HEK293 (cell line): Measurements from ENCODE around the gene TNFRSF1A.

ENCODE experiments used
- CTCF ChIA-PET: fragments of 350-600 bp; formaldehyde crosslinking; extraction: SDS; loops from one replicate; lab custom pipeline; 2021; ENCODE audit warnings: antibody characterized with exemption; lab: Yijun Ruan, JAX
- POLR2A ChIA-PET: fragments of 300-600 bp; formaldehyde crosslinking; extraction: SDS; loops from one replicate; lab custom pipeline; 2020; ENCODE audit warnings: antibody characterized with exemption, inconsistent platforms; lab: Yijun Ruan, JAX
- H3K27ac ChIP-seq: fragments of 200-500 bp; sonication (Bioruptor generic); 2 replicates; pipeline ENCODE4 v1.5.1; 2014; ENCODE audit warnings: low read depth, low read length, control low read depth, inconsistent platforms; ENCODE audit errors: extremely low read depth
- H3K36me3 ChIP-seq, 2 experiments: fragments of 200-500 bp in 1 of 2; sonication (Bioruptor generic) in 1 of 2; 1 replicate in 1 of 2; 2 replicates in 1 of 2; pipeline ENCODE4 v1.5.1; 2014 to 2017; ENCODE audit warnings: inconsistent platforms in 2 of 2, low read length in 2 of 2; ENCODE audit not compliant: control insufficient read depth in 2 of 2, insufficient read depth in 1 of 2
- H3K4me1 ChIP-seq: fragments of 200-500 bp; sonication (Bioruptor generic); 2 replicates; pipeline ENCODE4 v1.5.1; 2014; ENCODE audit warnings: mild to moderate bottlenecking, low read length, inconsistent platforms; ENCODE audit not compliant: control insufficient read depth, insufficient read depth
- H3K4me3 ChIP-seq: 2 replicates; pipeline ENCODE4 v1.5.1; 2011; ENCODE audit warnings: low read depth, mild to moderate bottlenecking, control low read depth, low read length, moderate library complexity
- H3K9me3 ChIP-seq: fragments of 200-500 bp; sonication (Bioruptor generic); 2 replicates; pipeline ENCODE4 v1.5.1; 2014; ENCODE audit warnings: low read depth, low read length, inconsistent platforms; ENCODE audit not compliant: control insufficient read depth, insufficient read depth
- GLI2 ChIP-seq: fragments of 450-650 bp; formaldehyde crosslinking; IDR thresholded peaks from 2 replicates; pipeline ENCODE4; 2017; ENCODE audit warnings: missing biosample characterization, missing genetic modification characterization, low read depth, borderline replicate concordance
- HIC1 ChIP-seq: fragments of 450-650 bp; formaldehyde crosslinking; IDR thresholded peaks from 2 replicates; pipeline ENCODE4 v1.5.1; 2016; ENCODE audit warnings: missing biosample characterization, missing genetic modification characterization
- OVOL3 ChIP-seq: fragments of 450-650 bp; formaldehyde crosslinking; IDR thresholded peaks from 2 replicates; pipeline ENCODE4 v1.5.1; 2016; ENCODE audit warnings: missing biosample characterization, missing genetic modification characterization
- SALL2 ChIP-seq: fragments of 450-650 bp; formaldehyde crosslinking; IDR thresholded peaks from 2 replicates; pipeline ENCODE4 v1.5.0; 2017; ENCODE audit warnings: missing biosample characterization, mild to moderate bottlenecking, missing genetic modification characterization, borderline replicate concordance
- SP7 ChIP-seq: fragments of 450-650 bp; formaldehyde crosslinking; IDR thresholded peaks from 2 replicates; pipeline ENCODE4 v1.5.1; 2016; ENCODE audit warnings: missing biosample characterization, missing genetic modification characterization
- ZBTB8A ChIP-seq: fragments of 450-650 bp; formaldehyde crosslinking; IDR thresholded peaks from 2 replicates; pipeline ENCODE4 v1.5.1; 2016; ENCODE audit warnings: missing biosample characterization, missing genetic modification characterization
- ZNF133 ChIP-seq: fragments of 450-650 bp; formaldehyde crosslinking; IDR thresholded peaks from 2 replicates; pipeline ENCODE4 v1.5.1; 2016; ENCODE audit warnings: missing biosample characterization, missing genetic modification characterization
- ZNF155 ChIP-seq: fragments of 450-650 bp; formaldehyde crosslinking; IDR thresholded peaks from 2 replicates; pipeline ENCODE4 v1.5.1; 2016; ENCODE audit warnings: missing biosample characterization, missing genetic modification characterization
- ZNF157 ChIP-seq: fragments of 450-650 bp; formaldehyde crosslinking; IDR thresholded peaks from 2 replicates; pipeline ENCODE4 v1.5.1; 2016; ENCODE audit warnings: missing biosample characterization, missing genetic modification characterization
- ZNF621 ChIP-seq: fragments of 450-650 bp; formaldehyde crosslinking; IDR thresholded peaks from 2 replicates; pipeline ENCODE4 v1.5.1; 2017; ENCODE audit warnings: missing biosample characterization, missing genetic modification characterization
- ZNF670 ChIP-seq: fragments of 450-650 bp; formaldehyde crosslinking; IDR thresholded peaks from 2 replicates; pipeline ENCODE4 v1.5.1; 2016; ENCODE audit warnings: missing biosample characterization, missing genetic modification characterization, low read depth
- ZXDB ChIP-seq: fragments of 450-650 bp; formaldehyde crosslinking; IDR thresholded peaks from 2 replicates; pipeline ENCODE4 v1.5.1; 2016; ENCODE audit warnings: missing biosample characterization, missing genetic modification characterization
- TF ChIP-seq, protein P1 (sequence below): fragments of 450-650 bp; formaldehyde crosslinking; IDR thresholded peaks from 2 replicates; pipeline ENCODE4 v1.5.1; 2016; ENCODE audit warnings: missing biosample characterization, missing genetic modification characterization
- TF ChIP-seq, protein P2 (sequence below): fragments of 450-650 bp; formaldehyde crosslinking; IDR thresholded peaks from 2 replicates; pipeline ENCODE4 v1.5.1; 2016; ENCODE audit warnings: missing biosample characterization, missing genetic modification characterization
- TF ChIP-seq, protein P3 (sequence below): fragments of 450-650 bp; formaldehyde crosslinking; IDR thresholded peaks from 2 replicates; pipeline ENCODE4 v1.5.1; 2017; ENCODE audit warnings: missing biosample characterization, missing genetic modification characterization
- TF ChIP-seq, protein P4 (sequence below): fragments of 450-650 bp; formaldehyde crosslinking; IDR thresholded peaks from 2 replicates; pipeline ENCODE4 v1.5.1; 2016; ENCODE audit warnings: missing biosample characterization, missing genetic modification characterization
- TF ChIP-seq, protein P5 (sequence below): fragments of 450-650 bp; formaldehyde crosslinking; IDR thresholded peaks from 2 replicates; pipeline ENCODE4 v1.5.1; 2017; ENCODE audit warnings: missing biosample characterization, mild to moderate bottlenecking, missing genetic modification characterization, moderate library complexity
- TF ChIP-seq, protein P6 (sequence below): fragments of 450-650 bp; formaldehyde crosslinking; IDR thresholded peaks from 2 replicates; pipeline ENCODE4 v1.5.1; 2016; ENCODE audit warnings: missing biosample characterization, missing genetic modification characterization
- TF ChIP-seq, protein P7 (sequence below): fragments of 450-650 bp; formaldehyde crosslinking; IDR thresholded peaks from 2 replicates; pipeline ENCODE4 v1.5.1; 2017; ENCODE audit warnings: missing biosample characterization, missing genetic modification characterization

Gene TNFRSF1A

DNA sequence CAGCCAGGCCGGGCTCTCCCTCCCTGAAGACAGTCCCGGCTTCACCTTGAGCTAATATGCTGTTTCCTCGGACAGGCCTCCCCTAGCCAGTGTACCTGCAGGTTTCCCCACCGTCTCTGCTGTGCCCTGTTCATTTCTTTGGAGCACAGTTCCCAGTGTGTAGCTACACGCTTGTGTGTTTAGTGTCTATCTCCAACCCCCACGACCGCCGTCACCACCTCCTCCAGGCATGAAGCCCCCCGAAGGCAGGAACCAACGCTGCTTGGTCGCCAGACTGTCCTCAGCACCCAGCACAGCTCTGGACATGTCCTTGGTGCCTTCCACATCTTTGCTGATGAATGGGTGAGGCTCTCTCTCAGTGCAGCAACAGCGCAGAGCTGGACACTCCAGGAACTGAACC, 57.6 kb downstream of the TNFRSF1A start:
- TF ChIP-seq, protein P1, sequence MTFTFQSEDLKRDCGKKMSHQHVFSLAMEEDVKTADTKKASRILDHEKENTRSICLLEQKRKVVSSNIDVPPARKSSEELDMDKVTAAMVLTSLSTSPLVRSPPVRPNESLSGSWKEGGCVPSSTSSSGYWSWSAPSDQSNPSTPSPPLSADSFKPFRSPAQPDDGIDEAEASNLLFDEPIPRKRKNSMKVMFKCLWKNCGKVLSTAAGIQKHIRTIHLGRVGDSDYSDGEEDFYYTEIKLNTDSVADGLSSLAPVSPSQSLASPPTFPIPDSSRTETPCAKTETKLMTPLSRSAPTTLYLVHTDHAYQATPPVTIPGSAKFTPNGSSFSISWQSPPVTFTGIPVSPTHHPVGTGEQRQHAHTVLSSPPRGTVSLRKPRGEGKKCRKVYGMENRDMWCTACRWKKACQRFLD (tag by site-specific recombination): no peak
- TF ChIP-seq HIC1 (tag by site-specific recombination) (no peak), ZXDB (no peak), ZNF670 (tag by site-specific recombination) (no peak), ZNF157 (tag by site-specific recombination) (no peak), ZNF155 (no peak), ZNF133 (tag by site-specific recombination) (no peak), SP7 (tag by site-specific recombination) (no peak)
- TF ChIP-seq, protein P2, sequence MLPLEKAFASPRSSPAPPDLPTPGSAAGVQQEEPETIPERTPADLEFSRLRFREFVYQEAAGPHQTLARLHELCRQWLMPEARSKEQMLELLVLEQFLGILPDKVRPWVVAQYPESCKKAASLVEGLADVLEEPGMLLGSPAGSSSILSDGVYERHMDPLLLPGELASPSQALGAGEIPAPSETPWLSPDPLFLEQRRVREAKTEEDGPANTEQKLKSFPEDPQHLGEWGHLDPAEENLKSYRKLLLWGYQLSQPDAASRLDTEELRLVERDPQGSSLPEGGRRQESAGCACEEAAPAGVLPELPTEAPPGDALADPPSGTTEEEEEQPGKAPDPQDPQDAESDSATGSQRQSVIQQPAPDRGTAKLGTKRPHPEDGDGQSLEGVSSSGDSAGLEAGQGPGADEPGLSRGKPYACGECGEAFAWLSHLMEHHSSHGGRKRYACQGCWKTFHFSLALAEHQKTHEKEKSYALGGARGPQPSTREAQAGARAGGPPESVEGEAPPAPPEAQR (tag by site-specific recombination): no peak
- TF ChIP-seq, protein P3, sequence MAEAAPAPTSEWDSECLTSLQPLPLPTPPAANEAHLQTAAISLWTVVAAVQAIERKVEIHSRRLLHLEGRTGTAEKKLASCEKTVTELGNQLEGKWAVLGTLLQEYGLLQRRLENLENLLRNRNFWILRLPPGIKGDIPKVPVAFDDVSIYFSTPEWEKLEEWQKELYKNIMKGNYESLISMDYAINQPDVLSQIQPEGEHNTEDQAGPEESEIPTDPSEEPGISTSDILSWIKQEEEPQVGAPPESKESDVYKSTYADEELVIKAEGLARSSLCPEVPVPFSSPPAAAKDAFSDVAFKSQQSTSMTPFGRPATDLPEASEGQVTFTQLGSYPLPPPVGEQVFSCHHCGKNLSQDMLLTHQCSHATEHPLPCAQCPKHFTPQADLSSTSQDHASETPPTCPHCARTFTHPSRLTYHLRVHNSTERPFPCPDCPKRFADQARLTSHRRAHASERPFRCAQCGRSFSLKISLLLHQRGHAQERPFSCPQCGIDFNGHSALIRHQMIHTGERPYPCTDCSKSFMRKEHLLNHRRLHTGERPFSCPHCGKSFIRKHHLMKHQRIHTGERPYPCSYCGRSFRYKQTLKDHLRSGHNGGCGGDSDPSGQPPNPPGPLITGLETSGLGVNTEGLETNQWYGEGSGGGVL (tag by site-specific recombination): no peak
- ChIA-PET POLR2A (interaction anchor here (0.6 to 0.9 kb wide), 3 partner anchors 102 to 1155 kb away, joined by 3 to 5 read pairs (median 3); partner anchors contain the start of gene VAMP1), CTCF (interaction anchor here (0.6 to 6.8 kb wide), 41 partner anchors 8 to 1094 kb away, joined by 3 to 82 read pairs (median 5); partner anchors contain the start of genes CD9 and TNFRSF1A)
- no peak overlapping the region for H3K27ac ChIP-seq
- H3K9me3 ChIP-seq: no peaks in the 10 kb centered on the region
- H3K4me1 ChIP-seq: peaks cover 5% of the 10 kb centered on the region; the same call in 1 of the 2 replicates
- H3K36me3 ChIP-seq: no peaks in the 10 kb centered on the region
- H3K4me3 ChIP-seq: no peak overlapping the region

GRCh38 chr12:6282453-6282840, 59.4 kb downstream of the TNFRSF1A start:
- TF ChIP-seq OVOL3 (tag by site-specific recombination): no peak
- TF ChIP-seq ZBTB8A (tag by site-specific recombination): no peak
- no peak for TF ChIP-seq SALL2 (tag by site-specific recombination)
- TF ChIP-seq, protein P4, sequence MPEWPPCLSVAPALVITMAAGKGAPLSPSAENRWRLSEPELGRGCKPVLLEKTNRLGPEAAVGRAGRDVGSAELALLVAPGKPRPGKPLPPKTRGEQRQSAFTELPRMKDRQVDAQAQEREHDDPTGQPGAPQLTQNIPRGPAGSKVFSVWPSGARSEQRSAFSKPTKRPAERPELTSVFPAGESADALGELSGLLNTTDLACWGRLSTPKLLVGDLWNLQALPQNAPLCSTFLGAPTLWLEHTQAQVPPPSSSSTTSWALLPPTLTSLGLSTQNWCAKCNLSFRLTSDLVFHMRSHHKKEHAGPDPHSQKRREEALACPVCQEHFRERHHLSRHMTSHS: no peak
- no peak for TF ChIP-seq ZNF621 (tag by site-specific recombination)
- no peak for TF ChIP-seq ZNF670 (tag by site-specific recombination)
- TF ChIP-seq, protein P5, sequence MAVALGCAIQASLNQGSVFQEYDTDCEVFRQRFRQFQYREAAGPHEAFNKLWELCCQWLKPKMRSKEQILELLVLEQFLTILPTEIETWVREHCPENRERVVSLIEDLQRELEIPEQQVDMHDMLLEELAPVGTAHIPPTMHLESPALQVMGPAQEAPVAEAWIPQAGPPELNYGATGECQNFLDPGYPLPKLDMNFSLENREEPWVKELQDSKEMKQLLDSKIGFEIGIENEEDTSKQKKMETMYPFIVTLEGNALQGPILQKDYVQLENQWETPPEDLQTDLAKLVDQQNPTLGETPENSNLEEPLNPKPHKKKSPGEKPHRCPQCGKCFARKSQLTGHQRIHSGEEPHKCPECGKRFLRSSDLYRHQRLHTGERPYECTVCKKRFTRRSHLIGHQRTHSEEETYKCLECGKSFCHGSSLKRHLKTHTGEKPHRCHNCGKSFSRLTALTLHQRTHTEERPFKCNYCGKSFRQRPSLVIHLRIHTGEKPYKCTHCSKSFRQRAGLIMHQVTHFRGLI (tag by site-specific recombination): no peak
- TF ChIP-seq, protein P6, sequence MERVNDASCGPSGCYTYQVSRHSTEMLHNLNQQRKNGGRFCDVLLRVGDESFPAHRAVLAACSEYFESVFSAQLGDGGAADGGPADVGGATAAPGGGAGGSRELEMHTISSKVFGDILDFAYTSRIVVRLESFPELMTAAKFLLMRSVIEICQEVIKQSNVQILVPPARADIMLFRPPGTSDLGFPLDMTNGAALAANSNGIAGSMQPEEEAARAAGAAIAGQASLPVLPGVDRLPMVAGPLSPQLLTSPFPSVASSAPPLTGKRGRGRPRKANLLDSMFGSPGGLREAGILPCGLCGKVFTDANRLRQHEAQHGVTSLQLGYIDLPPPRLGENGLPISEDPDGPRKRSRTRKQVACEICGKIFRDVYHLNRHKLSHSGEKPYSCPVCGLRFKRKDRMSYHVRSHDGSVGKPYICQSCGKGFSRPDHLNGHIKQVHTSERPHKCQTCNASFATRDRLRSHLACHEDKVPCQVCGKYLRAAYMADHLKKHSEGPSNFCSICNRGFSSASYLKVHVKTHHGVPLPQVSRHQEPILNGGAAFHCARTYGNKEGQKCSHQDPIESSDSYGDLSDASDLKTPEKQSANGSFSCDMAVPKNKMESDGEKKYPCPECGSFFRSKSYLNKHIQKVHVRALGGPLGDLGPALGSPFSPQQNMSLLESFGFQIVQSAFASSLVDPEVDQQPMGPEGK (tag by site-specific recombination): no peak
- no peak for TF ChIP-seq GLI2
- TF ChIP-seq, protein P7, sequence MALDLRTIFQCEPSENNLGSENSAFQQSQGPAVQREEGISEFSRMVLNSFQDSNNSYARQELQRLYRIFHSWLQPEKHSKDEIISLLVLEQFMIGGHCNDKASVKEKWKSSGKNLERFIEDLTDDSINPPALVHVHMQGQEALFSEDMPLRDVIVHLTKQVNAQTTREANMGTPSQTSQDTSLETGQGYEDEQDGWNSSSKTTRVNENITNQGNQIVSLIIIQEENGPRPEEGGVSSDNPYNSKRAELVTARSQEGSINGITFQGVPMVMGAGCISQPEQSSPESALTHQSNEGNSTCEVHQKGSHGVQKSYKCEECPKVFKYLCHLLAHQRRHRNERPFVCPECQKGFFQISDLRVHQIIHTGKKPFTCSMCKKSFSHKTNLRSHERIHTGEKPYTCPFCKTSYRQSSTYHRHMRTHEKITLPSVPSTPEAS: no peak
- no peak for TF ChIP-seq ZNF133 (tag by site-specific recombination)
- H3K9me3 ChIP-seq: no peaks in the 10 kb centered on the region
- H3K4me3 ChIP-seq: no peak overlapping the region
- H3K4me1 ChIP-seq: peaks cover 7% of the 10 kb centered on the region; the same call in 1 of the 2 replicates
- no peak overlapping the region for H3K27ac ChIP-seq
- ChIA-PET CTCF (interaction anchor here (0.6 to 6.8 kb wide), 5 partner anchors 79 to 292 kb away, joined by 4 to 82 read pairs (median 72); no protein-coding TSS in a partner anchor), POLR2A (interaction anchor here (0.6 kb wide), 1 partner anchor 35 kb away, joined by 6 read pairs; no protein-coding TSS in a partner anchor)
- no peaks in the 10 kb centered on the region for H3K36me3 ChIP-seq
